Panc1 (cell line): ENCODE data around the gene MACROD2. TPM values are rescaled to one million over a fixed set of nuclear protein-coding genes. Genes with fewer than 3 reads are reported as not detected.

Experiments used
- ATAC-seq: fragments of 200-7000 bp; cut with Tn5 transposase; 2 replicates; pipeline ENCODE4 v1.9.1; 2020; ENCODE audit warnings: mild to moderate bottlenecking, moderate library complexity
- BruUV-seq: library from RNA; stranded (reverse); fragments of 400-500 nt; replicated peaks from 2 replicates; lab custom pipeline; 2021; lab: Mats Ljungman, UMichigan
- CTCF ChIA-PET: fragments of 300-600 bp; sonication (Branson Sonifier 250); formaldehyde crosslinking; loops from one replicate; lab custom pipeline; 2022; ENCODE audit warnings: antibody characterized with exemption; lab: Charles Lee
- POLR2A ChIA-PET: fragments of 300-600 bp; sonication (Branson Sonifier 250); formaldehyde crosslinking; loops from one replicate; lab custom pipeline; 2022; ENCODE audit warnings: antibody characterized with exemption; lab: Charles Lee
- DNase-seq: peaks from one replicate; pipeline ENCODE4 v3.0.0-alpha.2; 2010; ENCODE audit warnings: low read depth, low spot score
- H3K27ac ChIP-seq: 2 replicates; pipeline ENCODE4 v1.5.1; 2011; ENCODE audit warnings: mild to moderate bottlenecking, low read length, inconsistent platforms
- H3K27me3 ChIP-seq: fragments of 200-500 bp; sonication (Bioruptor generic); 2 replicates; pipeline ENCODE4 v1.6.0; 2014; ENCODE audit warnings: low read length, inconsistent platforms; ENCODE audit not compliant: control insufficient read depth, insufficient read depth
- H3K36me3 ChIP-seq: fragments of 200-500 bp; sonication (Bioruptor generic); 2 replicates; pipeline ENCODE4 v1.5.1; 2014; ENCODE audit warnings: inconsistent platforms, mild to moderate bottlenecking, low read length, moderate library complexity; ENCODE audit not compliant: control insufficient read depth, insufficient read depth
- H3K4me1 ChIP-seq: 2 replicates; pipeline ENCODE4 v1.5.1; 2011; ENCODE audit warnings: inconsistent platforms, mild to moderate bottlenecking, low read length, moderate library complexity; ENCODE audit not compliant: control insufficient read depth, insufficient read depth
- H3K4me3 ChIP-seq, 2 experiments: 2 replicates each; pipeline ENCODE4 v1.5.1; 2011 to 2012; ENCODE audit warnings: low read depth in 2 of 2, low read length in 2 of 2, mild to moderate bottlenecking in 2 of 2, inconsistent platforms in 1 of 2, moderate library complexity in 1 of 2
- H3K9me3 ChIP-seq: fragments of 200-500 bp; sonication (Bioruptor generic); 2 replicates; pipeline ENCODE4 v1.5.1; 2014; ENCODE audit warnings: low read depth, mild to moderate bottlenecking, inconsistent platforms, low read length, moderate library complexity; ENCODE audit not compliant: control insufficient read depth, insufficient read depth
- POLR2AphosphoS5 ChIP-seq: IDR thresholded peaks from 2 replicates; pipeline ENCODE4 v1.6.1; 2012; ENCODE audit warnings: mild to moderate bottlenecking, low read depth, low read length, moderate library complexity
- SIN3A ChIP-seq: IDR thresholded peaks from 2 replicates; pipeline ENCODE4 v1.6.1; 2012; ENCODE audit warnings: low read depth, mild to moderate bottlenecking, low read length, moderate library complexity, borderline replicate concordance; ENCODE audit not compliant: insufficient read depth
- TCF7L2 ChIP-seq: IDR thresholded peaks from 2 replicates; pipeline ENCODE4 v1.6.1; 2011; ENCODE audit warnings: mild to moderate bottlenecking, low read depth, low read length, inconsistent platforms
- in situ Hi-C: cut with HindIII; loops from 2 replicates; pipeline ENCODE4 v1.10.0; 2016; ENCODE audit warnings: low sequenced_read_pairs, low pct_unique_long_range_greater_than_20kb
- intact Hi-C: fragments of 100-400 bp; cut with micrococcal nuclease; formaldehyde crosslinking; loops from one replicate; pipeline ENCODE4 v1.10.0; 2022; ENCODE audit not compliant: unreplicated experiment
- total RNA-seq: library from RNA; stranded (reverse); gene quantifications from one replicate; pipeline ENCODE4 v1.2.1, GENCODE V29; 2021; ENCODE audit not compliant: unreplicated experiment
- TF ChIP-seq, protein P1 (sequence below): fragments of 450-650 bp; IDR thresholded peaks from 2 replicates; pipeline ENCODE4 v1.5.1; 2017; ENCODE audit warnings: mild to moderate bottlenecking
- TF ChIP-seq, protein P2 (sequence below), 2 experiments: IDR thresholded peaks; 2 replicates each; pipeline ENCODE4 v1.6.1; 2011 to 2012; ENCODE audit warnings: low read depth in 2 of 2, control low read depth in 1 of 2, low read length in 1 of 2, mild to moderate bottlenecking in 1 of 2, moderate library complexity in 1 of 2; ENCODE audit not compliant: insufficient read depth in 1 of 2

MACROD2 gene
- total RNA-seq, 1 experiment from 2014 or later = 1.2 TPM

- Histone ChIP-seq H3K27ac (no peak overlapping the region), H3K4me1 (no peaks in the 10 kb centered on the region), H3K4me3 (no peak overlapping the region), H3K27me3 (no peaks in the 10 kb centered on the region), H3K9me3 (no peaks in the 10 kb centered on the region), H3K36me3 (no peaks in the 10 kb centered on the region)
- no peak for DNase-seq
- no TSS peak for BruUV-seq
- ATAC-seq = no peak
- ChIA-PET CTCF (no interaction called here), POLR2A (no interaction called here)
- in situ Hi-C loops = no loop called here
- intact Hi-C loops = no loop called here
- TF ChIP-seq, protein P1, sequence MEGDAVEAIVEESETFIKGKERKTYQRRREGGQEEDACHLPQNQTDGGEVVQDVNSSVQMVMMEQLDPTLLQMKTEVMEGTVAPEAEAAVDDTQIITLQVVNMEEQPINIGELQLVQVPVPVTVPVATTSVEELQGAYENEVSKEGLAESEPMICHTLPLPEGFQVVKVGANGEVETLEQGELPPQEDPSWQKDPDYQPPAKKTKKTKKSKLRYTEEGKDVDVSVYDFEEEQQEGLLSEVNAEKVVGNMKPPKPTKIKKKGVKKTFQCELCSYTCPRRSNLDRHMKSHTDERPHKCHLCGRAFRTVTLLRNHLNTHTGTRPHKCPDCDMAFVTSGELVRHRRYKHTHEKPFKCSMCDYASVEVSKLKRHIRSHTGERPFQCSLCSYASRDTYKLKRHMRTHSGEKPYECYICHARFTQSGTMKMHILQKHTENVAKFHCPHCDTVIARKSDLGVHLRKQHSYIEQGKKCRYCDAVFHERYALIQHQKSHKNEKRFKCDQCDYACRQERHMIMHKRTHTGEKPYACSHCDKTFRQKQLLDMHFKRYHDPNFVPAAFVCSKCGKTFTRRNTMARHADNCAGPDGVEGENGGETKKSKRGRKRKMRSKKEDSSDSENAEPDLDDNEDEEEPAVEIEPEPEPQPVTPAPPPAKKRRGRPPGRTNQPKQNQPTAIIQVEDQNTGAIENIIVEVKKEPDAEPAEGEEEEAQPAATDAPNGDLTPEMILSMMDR = peak; percentile 15; the same call in 1 of the 2 replicates
- no peak for TF ChIP-seq TCF7L2
- TF ChIP-seq POLR2AphosphoS5 = no peak
- no peak for TF ChIP-seq SIN3A
- TF ChIP-seq, protein P2, sequence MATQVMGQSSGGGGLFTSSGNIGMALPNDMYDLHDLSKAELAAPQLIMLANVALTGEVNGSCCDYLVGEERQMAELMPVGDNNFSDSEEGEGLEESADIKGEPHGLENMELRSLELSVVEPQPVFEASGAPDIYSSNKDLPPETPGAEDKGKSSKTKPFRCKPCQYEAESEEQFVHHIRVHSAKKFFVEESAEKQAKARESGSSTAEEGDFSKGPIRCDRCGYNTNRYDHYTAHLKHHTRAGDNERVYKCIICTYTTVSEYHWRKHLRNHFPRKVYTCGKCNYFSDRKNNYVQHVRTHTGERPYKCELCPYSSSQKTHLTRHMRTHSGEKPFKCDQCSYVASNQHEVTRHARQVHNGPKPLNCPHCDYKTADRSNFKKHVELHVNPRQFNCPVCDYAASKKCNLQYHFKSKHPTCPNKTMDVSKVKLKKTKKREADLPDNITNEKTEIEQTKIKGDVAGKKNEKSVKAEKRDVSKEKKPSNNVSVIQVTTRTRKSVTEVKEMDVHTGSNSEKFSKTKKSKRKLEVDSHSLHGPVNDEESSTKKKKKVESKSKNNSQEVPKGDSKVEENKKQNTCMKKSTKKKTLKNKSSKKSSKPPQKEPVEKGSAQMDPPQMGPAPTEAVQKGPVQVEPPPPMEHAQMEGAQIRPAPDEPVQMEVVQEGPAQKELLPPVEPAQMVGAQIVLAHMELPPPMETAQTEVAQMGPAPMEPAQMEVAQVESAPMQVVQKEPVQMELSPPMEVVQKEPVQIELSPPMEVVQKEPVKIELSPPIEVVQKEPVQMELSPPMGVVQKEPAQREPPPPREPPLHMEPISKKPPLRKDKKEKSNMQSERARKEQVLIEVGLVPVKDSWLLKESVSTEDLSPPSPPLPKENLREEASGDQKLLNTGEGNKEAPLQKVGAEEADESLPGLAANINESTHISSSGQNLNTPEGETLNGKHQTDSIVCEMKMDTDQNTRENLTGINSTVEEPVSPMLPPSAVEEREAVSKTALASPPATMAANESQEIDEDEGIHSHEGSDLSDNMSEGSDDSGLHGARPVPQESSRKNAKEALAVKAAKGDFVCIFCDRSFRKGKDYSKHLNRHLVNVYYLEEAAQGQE (IDR thresholded peaks at IDR 0.05; ENCODE audit: insufficient read depth in 1 of 2, low read depth in 2 of 2, low read length in 1 of 2) = no peak
These were observed 2012.6 kb downstream of the MACROD2 start for GRCh38 chr20:16007962-16008361.

DNA sequence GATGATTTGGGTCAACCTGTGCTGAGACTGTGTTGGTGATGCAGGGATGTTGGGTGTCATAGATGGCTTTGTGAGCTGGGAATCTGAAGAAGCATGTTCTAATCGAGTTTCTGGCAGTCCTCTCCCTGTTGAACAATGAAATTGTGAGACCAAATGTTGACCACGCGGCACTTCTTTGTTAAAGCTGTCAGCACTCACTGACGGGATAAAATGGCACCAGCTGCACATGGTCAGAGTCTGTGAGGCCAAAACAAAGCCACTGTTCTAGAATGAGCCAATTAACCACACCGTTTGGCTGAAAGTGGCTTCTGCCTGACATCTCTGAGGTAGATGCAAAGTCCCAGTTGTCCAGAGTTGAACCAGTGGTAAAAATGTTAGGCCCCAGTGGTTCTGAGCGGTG, 2015.7 kb downstream of the MACROD2 start:
- ATAC-seq = no peak
- Histone ChIP-seq H3K4me1 (no peaks in the 10 kb centered on the region), H3K36me3 (no peaks in the 10 kb centered on the region), H3K27ac (no peak overlapping the region), H3K27me3 (no peaks in the 10 kb centered on the region), H3K4me3 (no peak overlapping the region), H3K9me3 (no peaks in the 10 kb centered on the region)
- BruUV-seq = no TSS peak
- no peak for TF ChIP-seq POLR2AphosphoS5
- TF ChIP-seq SIN3A = no peak
- TF ChIP-seq TCF7L2 = no peak
- TF ChIP-seq, protein P1 = no peak
- TF ChIP-seq, protein P2 (IDR thresholded peaks at IDR 0.05; ENCODE audit: insufficient read depth in 1 of 2, low read depth in 2 of 2, low read length in 1 of 2) = no peak
- intact Hi-C loops (no loop called here), in situ Hi-C loops (no loop called here)
- CTCF ChIA-PET = no interaction called here
- POLR2A ChIA-PET = no interaction called here
- DNase-seq = no peak
